ENCODE data around the gene CDH13.
A peak's percentile ranks its signal among the peaks of the same experiment; 100 is the strongest.

Gene CDH13

DNA sequence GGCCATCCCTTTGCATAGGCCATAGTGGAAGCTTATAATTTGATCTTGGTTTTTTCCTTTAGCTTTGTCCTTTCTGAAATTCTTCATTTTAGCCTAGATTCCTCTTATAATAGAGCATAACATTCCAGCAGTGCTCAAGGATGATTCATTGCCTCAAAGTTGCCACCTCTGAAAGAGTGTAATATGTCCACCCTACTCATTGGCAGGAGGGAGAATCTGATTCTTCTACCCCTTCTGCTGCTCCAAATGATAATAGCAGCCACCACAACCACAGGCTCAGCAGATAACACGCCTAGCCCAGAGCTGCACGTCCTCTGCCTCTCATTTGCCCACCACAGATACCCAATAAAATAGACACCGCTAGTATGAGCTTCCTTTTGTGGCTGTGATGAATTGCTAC, 843.6 kb downstream of the CDH13 start:
- no peak for DNase-seq

DNA sequence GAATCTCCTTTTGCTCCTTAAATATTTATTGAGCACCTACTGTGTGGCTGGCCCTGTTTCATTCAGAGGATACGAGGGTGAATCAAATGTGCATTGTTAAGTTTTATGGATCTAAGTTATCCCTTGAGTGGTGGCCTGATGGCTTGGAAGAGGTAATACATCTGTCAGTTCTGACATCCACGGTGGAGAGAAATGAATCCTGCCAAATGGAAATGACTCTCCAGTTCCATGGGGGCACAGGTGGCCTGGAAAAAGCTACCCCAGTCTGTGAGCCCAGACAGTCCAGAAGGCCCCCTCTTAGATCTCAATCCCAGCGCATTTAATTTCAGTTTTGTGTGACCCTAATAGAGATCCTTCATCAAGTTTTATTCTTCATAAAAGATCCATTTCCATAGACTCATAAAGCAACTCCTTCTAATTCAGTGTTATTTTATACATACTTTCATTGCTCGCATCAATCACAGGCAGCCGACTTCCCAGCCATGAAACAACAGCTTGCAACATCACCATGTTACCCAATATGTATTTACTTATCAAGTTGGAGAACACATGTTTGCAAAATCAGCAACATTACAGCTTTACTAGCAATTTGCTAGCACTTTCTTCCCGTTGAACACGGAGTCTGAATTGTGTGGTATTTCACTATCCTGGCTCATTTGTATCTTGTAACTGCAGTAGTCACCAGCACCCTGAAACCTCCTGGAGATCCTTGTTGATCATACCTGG, 846.2 kb downstream of the CDH13 start:
- no peak for DNase-seq

DNA sequence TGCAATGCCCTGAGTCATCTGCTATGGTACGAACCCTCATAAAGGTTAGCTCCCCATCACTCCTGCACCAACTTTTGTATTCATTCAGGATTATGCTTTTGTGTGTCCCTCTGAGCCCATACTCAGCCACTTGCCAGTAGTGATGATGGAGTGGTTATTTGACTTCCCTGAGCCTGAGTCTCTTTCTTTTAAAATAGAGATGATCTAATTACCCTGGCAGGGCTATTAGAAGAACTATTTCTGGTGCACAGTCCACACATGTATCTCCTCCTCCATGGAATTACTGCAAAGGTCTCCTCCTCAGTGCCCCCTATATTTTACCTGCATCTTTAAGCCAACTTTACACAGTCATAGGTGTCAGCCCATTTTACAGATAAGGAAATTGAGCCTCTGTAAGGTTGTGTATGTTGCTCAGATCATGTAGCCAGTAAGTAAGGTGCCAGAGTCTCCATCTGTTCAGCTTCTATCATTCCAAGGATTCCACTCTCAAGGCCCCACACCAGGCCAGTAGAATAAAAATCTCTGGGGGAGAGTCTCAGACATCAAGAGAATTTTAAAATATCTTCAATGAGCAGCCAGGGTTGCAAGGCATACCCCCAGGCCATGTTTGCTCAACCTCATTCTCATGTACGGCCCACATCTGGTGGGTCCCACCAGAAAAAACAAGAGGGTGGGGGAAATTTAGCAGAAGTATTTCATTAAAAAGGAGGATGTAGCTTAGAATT, 847.3 kb downstream of the CDH13 start:
- no peak for DNase-seq

DNA sequence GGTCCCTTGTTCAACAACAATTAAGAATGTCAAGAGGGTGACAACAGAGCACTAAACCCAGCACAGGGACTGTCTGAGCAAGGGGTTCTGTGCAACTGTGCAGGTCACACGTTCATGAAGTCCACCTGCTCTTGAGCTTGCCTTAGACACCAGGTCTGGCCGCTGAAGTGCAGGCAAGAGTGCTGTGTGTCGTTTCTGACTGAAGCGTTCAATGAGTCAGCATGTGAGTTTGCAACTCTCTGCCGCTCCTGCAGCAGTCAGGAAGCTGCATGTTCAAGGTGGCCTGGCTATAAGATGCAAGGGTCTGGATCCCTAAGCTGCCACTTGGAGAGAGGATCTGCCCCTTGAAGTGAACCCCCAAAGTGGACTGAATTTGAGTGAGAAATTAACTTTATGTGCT, 848.3 kb downstream of the CDH13 start:
- DNase-seq: no peak

DNA sequence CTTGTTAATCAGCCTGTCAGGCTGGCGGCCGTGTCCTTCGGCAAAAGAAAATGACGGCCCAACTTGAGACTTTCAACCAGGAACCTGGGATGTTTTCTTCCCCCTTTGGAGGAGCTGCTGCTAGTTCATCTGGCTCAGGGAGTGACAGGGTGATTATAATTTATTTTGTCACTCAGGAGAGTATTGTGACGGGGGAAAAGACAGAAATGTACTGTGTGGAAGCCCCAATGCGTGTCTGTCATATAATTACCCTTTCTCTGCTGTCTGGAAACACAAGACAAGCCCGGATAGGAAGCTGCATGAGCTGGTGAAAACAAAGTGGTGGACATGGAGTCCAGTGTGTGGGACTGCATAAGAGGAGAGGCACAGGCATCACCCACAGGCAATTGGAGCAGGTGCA, 854.8 kb downstream of the CDH13 start:
- no peak for DNase-seq

DNA sequence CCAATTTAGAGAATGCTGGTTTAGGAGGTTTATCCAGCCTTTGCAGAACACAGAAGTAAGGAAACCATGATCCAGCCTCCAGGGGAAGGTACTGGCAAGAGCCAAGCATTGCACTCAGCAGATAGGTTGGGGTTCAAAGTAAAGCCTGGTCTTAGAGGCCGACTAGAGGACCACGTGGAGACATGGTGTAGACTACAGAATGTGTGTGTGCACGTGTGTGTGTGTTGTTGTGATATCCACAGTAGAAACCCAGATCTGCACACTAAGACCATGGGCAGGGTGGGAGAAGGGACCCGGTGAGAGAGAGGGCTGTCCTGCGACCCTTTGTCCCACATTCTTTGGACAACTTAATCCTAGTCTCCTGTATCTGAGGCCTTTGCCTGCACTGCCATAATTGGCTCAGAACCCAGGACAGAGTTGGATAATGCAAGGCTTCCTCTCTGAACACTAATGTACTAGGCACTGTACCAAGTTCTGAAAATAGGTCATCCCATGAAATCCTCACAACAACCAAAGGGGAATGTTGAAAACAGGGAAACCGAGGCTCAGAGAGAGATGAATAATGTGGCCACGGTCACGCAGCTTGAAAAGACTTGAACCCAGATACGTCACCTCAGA, 855.9 kb downstream of the CDH13 start:
- DNase-seq: no peak

DNA sequence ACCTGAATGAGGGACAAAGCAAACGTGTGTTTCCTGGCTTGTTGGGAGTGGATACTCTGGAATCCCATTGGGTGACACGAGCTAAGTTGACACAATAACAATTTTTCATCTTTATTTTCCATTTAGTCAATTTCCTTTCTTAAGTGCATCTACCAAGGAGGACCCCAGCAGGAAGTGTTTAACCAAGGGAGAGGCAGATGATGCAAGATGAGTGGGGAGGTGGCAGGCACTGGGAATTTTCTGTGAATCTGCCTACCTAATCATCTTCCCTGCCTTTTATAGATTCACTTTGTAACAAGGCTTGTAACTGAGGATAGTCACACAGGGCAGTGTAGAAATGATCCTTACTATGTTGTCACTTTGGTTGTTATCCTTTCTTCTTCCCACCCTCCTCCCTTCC, 863.3 kb downstream of the CDH13 start:
- no peak for DNase-seq

DNA sequence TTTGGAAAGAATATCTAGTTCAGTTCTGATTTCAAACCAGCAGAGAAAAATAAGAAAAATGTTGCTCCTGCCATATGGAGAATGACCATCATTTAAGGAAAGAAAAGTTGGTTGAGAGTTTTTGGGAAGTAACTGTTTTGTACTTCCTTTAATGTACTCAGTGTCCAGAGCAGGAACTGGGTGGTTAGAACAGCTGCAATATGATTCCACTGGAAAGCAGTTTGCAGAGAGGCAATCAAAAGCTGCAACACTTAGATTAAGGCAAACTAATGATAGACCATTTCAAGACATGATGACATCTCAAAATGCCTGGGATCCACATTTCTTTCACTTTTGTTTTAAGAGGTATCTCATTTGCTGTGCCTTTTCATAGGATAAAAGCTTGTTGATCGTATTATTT, 867.7 kb downstream of the CDH13 start:
- DNase-seq: no peak

DNA sequence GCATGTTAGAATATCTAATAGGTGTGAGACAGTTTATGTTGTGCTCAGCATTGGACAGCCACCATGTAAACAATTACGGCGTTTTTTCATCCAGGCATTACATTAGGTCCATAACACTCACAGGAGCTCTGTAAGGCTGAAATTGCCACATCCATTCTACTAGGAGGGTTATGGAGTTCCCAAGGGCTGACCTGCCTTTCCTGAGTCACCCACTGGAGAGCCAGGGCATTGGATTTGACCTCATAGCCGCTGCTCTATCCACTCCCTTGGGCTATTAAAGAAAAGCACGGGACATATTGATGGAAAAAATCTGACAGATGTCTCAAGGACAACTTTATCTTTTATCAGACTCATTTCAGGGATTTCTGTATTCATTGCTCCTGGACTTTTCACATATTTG, 874.7 kb downstream of the CDH13 start:
- no peak for DNase-seq

DNA sequence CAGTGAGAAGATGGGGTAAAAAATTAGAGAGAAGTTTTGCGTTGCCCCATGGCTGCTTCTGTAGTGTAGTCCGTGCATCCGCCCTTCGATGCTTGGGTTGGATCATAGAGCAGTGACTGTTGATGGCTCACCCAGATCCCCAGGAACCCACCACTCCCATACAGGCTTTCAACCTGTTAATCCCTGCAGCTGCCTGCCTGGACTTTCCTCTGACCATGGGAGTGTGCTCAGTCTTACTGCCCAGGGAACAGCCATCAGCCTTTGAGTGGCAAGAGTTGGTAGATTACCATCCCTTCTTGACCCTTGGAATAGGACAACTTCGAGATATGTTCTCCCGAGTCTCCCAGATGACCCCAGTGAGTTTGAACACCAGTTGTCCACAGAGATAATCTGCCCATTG, 881.5 kb downstream of the CDH13 start:
- DNase-seq: no peak

DNA sequence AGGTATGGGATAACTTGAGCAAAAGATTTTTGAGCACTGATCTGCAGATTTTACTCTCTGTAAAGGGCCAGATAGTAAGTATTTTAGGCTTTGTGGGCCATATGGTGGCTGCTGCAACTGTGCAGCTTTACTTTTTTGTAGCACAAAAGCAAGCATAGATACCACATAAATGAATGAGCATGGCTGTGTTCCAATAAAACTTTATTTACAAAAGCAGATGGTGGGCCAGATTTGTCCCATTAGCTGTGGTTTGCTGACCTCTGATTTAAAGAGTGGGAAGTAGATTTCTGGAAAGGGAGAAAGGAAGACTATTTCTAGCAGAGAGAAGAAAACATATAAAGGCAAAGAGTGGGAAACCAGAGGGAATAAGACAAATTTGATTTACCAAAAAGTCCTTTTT, 882.5 kb downstream of the CDH13 start:
- no peak for DNase-seq

DNA sequence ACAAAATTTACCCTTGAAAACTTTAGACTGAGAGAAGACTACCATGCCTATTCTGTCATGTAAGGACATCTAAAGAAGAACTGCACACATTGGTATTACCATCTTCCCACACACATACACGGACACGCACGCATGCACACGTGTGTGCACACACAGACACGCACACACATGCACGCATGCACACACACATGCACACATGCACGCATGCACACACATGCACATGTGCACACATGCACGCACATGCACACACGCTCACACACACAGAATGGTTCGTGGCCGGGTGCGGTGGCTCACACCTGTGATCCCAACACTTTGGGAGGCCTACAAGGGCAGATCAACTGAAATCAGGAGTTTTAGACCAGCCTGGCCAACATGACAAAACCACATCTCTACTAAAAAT, 884.1 kb downstream of the CDH13 start:
- DNase-seq: no peak

DNA sequence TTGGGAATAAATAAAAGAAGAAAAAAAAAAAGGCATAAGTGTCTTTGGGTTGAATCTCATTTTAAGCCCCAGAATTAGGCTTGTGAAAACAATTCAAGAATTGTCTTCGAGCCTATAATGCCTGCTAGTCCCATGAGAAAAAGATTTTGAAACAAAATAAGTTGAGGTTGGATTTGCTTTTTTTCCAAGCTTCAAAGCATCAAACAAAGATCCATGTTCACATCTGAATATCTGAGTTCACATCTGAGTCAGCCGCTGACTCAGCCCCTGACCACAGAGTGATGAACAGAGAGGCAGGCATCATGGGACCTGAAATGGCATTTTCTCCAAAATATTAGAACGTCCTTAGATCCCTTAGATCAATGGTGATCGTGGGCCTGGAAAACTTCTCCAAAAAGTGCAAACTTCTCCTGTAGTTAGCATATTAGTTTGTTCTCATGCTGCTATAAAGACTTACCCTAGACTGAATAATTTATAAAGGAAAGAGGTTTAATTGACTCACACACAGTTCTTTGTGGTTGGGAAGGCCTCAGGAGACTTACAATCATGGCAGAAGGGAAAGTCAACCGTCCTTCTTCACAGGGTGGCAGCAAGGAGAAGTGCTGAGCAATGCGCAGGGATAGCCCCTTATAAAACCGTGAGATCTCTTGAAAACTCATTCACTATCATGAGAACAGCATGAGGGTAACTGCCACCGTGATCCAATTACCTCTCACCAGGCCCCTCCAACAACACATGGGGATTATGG, 886.4 kb downstream of the CDH13 start:
- no peak for DNase-seq

DNA sequence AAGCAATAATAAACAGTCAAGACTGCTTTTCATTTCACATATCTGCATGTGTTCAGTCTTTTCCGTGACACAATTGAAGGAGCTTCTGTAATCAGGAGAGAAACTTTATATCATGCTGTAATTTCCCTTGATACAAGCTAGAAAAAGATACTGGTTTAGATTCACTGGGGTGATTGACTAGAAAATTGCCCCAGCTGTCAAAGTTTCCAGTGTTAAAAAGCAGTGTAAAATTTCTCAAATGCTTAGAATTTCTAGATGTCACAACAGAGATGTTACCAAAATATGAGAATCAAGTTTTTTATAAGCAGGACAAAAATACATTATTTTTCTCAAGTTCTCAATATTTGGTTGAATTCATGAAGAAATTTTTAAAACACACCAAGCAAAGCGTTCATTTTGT, 888.6 kb downstream of the CDH13 start:
- no peak for DNase-seq

DNA sequence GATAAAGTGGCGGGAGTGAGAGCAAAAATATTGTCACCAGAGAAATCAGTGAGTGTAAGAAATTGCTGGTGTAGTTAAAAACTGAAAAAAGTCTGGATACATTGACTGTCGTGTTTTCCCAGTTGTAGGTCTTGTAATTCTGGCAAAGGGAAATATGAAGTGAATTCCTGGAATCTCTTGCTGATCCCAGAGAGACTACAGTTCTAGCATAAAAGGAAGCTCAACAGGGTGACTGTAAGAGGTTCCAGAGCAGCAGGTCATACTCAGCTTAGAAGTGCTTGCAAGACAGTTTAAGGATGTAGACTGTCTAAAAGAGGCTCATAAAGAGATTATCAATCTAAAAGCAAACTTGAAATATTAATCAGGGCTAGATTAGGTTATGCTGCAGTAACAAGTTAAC, 890.2 kb downstream of the CDH13 start:
- DNase-seq: no peak

DNA sequence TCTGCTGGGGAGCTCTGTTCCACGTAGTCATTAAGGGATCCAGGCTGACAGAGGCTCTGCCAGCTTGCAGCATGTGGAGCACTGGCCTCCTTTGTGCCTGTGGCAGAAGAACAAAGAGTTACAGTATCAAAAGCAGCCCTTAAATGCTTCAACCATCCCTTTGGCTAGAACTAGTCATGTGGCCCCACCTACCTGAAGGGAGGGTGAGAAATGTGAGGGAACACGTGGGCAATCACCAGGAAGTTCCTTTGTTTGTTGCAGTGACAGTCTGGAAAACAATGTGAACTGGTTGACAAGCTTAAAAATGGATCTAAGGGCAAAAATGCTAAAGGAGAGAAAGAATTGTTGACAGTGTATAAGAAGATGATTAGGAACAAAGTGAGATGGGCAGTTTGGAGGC, 890.6 kb downstream of the CDH13 start:
- DNase-seq: no peak

DNA sequence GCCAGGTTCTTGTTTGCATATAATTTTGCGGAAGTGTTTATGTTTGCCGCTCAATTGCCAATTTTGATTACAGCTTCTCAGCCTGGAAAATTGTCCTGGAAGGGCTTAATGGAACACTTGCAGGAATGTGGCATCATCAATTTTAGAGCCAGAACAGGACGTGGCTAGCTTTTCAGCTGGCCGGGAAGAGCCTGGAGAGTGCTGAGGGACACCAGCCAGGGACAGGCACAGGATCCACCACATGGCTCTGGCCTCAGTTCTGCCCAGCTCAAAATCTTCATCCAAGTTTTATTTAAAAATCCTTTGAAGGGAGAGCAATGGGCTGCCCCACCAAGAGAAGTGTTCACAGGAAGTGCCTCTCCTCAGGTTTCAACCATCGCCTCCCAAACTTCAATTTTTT, 893.8 kb downstream of the CDH13 start:
- DNase-seq: no peak

DNA sequence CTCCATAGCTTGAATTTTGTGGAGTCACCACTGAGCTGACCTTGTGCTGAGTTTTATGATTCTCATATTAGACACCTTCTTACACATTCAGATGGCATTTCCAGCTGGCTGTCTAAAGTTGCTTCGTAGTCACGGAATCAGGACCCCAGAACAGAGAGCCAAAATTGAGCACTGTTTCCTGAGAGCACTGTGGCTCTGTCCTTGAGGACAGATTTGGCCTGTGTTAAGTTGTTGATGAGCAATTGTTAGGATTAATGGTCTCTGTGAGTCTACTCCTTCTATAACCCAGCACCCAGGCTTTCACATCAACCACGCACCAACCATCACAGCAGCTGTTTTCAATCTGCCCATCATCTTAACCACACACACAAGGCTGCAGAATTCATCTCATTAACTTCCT, 903.5 kb downstream of the CDH13 start:
- no peak for DNase-seq

DNA sequence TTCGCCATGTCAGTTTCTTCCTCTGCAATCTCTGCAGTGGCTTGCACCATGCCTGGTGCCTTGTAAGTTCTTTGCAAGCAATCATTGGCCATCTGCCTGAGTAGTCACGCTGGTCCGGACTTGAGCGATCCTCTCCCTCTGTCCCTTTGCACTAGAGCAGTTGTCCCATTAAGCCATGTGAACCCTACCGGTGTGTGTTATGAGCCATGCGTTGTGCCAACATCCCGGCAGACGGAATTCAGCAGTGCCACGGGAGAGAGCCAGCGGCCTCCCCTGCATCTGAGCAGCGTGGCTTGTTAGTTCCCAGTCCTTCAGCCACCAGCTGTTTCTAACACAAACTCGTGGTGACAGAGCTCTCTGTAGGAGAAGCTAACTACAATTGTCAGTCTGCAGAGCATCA, 905.9 kb downstream of the CDH13 start:
- DNase-seq: peak; percentile 45

DNA sequence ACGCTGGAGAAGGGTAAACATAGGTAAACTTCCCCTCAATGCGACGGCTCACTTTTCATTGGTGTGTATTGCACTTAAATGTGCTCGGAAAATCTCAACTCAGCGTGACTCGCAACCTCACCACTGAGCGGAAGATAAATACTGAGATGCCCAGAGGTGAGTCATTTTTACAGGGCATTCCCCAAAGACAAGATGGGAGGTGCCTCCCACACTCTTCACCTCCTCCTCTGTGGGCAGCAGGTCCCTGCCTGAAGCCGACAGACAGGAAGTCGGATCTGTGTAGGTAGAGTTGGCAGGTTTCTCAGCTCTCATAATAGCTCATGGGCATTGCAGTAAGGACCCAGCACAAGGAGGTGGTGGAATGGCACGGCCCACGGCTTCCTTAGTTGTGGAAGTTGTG, 906.4 kb downstream of the CDH13 start:
- no peak for DNase-seq

DNA sequence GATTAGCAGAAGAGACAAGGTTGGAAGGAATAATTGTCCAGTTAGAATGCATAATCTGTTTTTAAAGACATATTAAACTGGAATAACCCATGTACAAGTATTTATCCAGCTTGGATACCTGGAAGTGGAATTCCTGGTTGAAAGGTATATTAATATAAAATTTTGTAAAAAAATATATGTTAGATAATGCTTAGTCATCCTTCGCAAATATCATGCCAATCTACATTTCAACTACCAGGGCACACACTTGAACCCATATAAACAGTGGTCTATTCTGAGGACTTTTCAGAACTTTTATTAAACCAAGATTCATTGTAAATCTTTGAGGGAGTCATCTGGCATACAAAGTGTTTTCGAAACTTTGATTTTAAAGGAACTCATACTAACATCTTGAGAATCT, 911.9 kb downstream of the CDH13 start:
- DNase-seq: no peak

DNA sequence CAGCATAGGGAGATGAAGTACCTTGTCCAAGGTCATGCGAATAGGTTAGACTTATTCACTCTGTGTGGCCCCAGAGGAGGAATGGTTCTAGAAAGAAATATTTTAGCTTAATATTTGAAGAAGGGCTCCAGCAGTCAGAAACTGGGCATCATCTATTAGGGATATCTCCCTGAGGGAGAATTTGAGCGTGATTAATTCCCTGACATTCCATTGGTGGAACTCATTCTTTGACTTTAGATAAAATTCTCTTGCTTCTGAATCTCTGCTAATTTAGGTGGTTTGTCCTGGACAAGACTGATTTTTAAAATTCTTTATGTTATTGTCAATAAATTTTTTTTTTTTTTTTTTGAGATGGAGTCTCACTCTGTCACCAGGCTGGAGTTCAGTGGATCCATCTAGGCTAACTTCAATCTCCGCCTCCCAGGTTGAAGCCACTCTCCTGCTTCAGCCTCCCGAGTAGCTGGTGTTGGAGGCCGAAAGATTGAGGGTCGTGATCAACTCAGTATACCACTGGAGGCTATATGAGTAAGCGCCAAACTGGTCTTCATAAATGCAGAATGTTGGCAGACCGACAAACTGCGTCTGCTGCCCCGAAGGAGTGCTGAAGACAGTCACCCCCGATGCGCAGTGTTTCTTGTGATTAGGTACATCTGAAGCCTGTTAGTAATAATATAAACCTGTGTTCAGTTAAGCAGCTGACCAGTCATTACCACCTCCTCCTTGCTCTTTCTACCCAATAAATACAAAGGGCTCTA, 913.1 kb downstream of the CDH13 start:
- no peak for DNase-seq

DNA sequence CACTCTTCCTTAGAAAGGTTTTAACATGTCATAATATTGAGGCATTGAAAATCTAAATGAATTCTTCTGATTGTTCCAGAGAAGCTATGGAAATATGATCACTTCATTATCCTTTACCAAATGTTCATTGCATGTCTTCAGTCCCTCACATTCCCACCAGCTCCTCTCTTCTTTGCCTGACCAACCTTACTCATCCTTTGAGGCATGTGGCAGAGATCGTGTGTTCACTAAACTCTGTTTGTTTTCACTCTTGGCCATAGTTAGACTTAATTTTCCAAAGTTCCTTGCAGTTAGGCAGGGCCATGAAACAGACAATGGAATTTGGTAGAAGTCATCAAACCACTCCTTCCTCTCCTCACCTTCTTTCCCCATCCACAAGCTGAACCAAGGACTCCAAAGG, 914.5 kb downstream of the CDH13 start:
- DNase-seq: no peak
